GM12878 (cell line): ENCODE results near the gene DGLUCY. TPM values are rescaled to one million over a fixed set of nuclear protein-coding genes. Genes with fewer than 3 reads are reported as not detected.

ENCODE experiments used
- ATAC-seq: fragments of 200-7000 bp; cut with Tn5 transposase; 3 replicates; pipeline ENCODE4 v1.9.1; 2020; ENCODE audit warnings: mild to moderate bottlenecking, moderate library complexity
- BruUV-seq: library from RNA; stranded (reverse); fragments of 400-500 nt; replicated peaks from 2 replicates; lab custom pipeline; 2021; lab: Mats Ljungman, UMichigan
- CTCF ChIA-PET: fragments of 300-600 bp; sonication (Branson Sonifier 250); formaldehyde crosslinking; extraction: SDS; loops from one replicate; lab custom pipeline; 2021; ENCODE audit warnings: inconsistent platforms; lab: Yijun Ruan, JAX
- POLR2A ChIA-PET: fragments of 350-600 bp; formaldehyde crosslinking; extraction: SDS; loops from one replicate; lab custom pipeline; 2021; ENCODE audit warnings: inconsistent platforms; lab: Charles Lee
- RAD21 ChIA-PET: fragments of 300-600 bp; sonication (Branson Sonifier 250); formaldehyde crosslinking; loops from one replicate; lab custom pipeline; 2023; ENCODE audit warnings: antibody characterized with exemption; ENCODE audit not compliant: unreplicated experiment; lab: Charles Lee
- SMC1A ChIA-PET: fragments of 300-600 bp; sonication (Branson Sonifier 250); formaldehyde crosslinking; loops from one replicate; lab custom pipeline; 2023; ENCODE audit not compliant: unreplicated experiment, uncharacterized antibody; lab: Charles Lee
- DNase-seq: peaks from one replicate; pipeline ENCODE4 v3.0.0-alpha.2; 2011; ENCODE audit warnings: low read depth, low spot score
- FAIRE-seq: peaks from 3 replicates; lab custom pipeline; 2011; peaks lifted over from hg19 to GRCh38; lab: Jason Lieb, UNC
- H2AFZ ChIP-seq: 2 replicates; pipeline ENCODE4 v1.6.0; 2011; ENCODE audit warnings: low read depth, low read length, control low read depth; ENCODE audit not compliant: control insufficient read depth
- H3K27ac ChIP-seq: 2 replicates; pipeline ENCODE4 v1.5.1; 2011; ENCODE audit warnings: control low read depth; ENCODE audit not compliant: control insufficient read depth, insufficient read depth
- H3K27me3 ChIP-seq, 2 experiments: replicated peaks in 1 of 2; 2 replicates each; pipeline versions ENCODE4 v1.6.0 to v1.6.1; 2011; ENCODE audit warnings: low read length in 1 of 2; ENCODE audit not compliant: control insufficient read depth in 2 of 2, insufficient read depth in 2 of 2
- H3K36me3 ChIP-seq, 2 experiments: 2 replicates each; pipeline ENCODE4 v1.5.1; 2011; ENCODE audit warnings: low read length in 1 of 2; ENCODE audit not compliant: control insufficient read depth in 2 of 2, insufficient read depth in 2 of 2
- H3K4me1 ChIP-seq: 2 replicates; pipeline ENCODE4 v1.6.1; 2011; ENCODE audit warnings: mild to moderate bottlenecking, low read length, moderate library complexity, mixed read lengths; ENCODE audit not compliant: control insufficient read depth, insufficient read depth
- H3K4me2 ChIP-seq: 2 replicates; pipeline ENCODE4 v1.6.0; 2011; ENCODE audit warnings: control low read depth; ENCODE audit not compliant: control insufficient read depth, insufficient read depth
- H3K4me3 ChIP-seq: fragments of 200-600 bp; sonication (generic); 2 replicates; pipeline ENCODE4 v1.5.1; 2016
- H3K79me2 ChIP-seq: 2 replicates; pipeline ENCODE4 v1.6.0; 2011; ENCODE audit warnings: low read length; ENCODE audit not compliant: control insufficient read depth, insufficient read depth
- H3K9ac ChIP-seq: 2 replicates; pipeline ENCODE4 v1.8.0; 2011; ENCODE audit warnings: low read length, control low read depth, mixed read lengths; ENCODE audit not compliant: control insufficient read depth, insufficient read depth
- H3K9me3 ChIP-seq: replicated peaks from 3 replicates; pipeline ENCODE4 v1.5.1; 2011; ENCODE audit warnings: mild to moderate bottlenecking, low read length; ENCODE audit not compliant: control insufficient read depth, insufficient read depth
- H4K20me1 ChIP-seq: 2 replicates; pipeline ENCODE4 v1.6.0; 2011; ENCODE audit not compliant: control insufficient read depth, insufficient read depth
- ATF2 ChIP-seq: IDR thresholded peaks from 2 replicates; pipeline ENCODE4 v1.6.1; 2012; ENCODE audit warnings: low read length, inconsistent platforms
- CBX3 ChIP-seq: fragments of 200-600 bp; sonication (generic); IDR thresholded peaks from 2 replicates; pipeline ENCODE4 v1.6.1; 2016; ENCODE audit warnings: low read depth, borderline replicate concordance
- EP300 ChIP-seq, 2 experiments: fragments of 150-350 bp in 1 of 2; IDR thresholded peaks; 2 replicates each; pipeline ENCODE4 v1.6.1; 2011 to 2012; ENCODE audit warnings: low read depth in 2 of 2, low read length in 2 of 2, borderline replicate concordance in 1 of 2, improper control_type of control experiment in 1 of 2, inconsistent platforms in 1 of 2; ENCODE audit not compliant: control insufficient read depth in 1 of 2
- KLF5 ChIP-seq: fragments of 450-650 bp; IDR thresholded peaks from 2 replicates; pipeline ENCODE4 v1.6.1; 2014; ENCODE audit warnings: mild to moderate bottlenecking; ENCODE audit not compliant: partially characterized antibody
- MYB ChIP-seq: fragments of 150-350 bp; IDR thresholded peaks from 2 replicates; pipeline ENCODE4 v1.6.1; 2014; ENCODE audit warnings: mild to moderate bottlenecking, low read depth, low read length, borderline replicate concordance
- NFYA ChIP-seq: IDR thresholded peaks from 2 replicates; pipeline ENCODE4 v1.6.1; 2011; ENCODE audit warnings: low read depth, mild to moderate bottlenecking, low read length, improper control_type of control experiment, borderline replicate concordance
- NR2C2 ChIP-seq: IDR thresholded peaks from 2 replicates; pipeline ENCODE4 v1.6.1; 2011; ENCODE audit warnings: borderline replicate concordance, low read depth; ENCODE audit not compliant: control insufficient read depth, insufficient read length
- PBX3 ChIP-seq: IDR thresholded peaks from 2 replicates; pipeline ENCODE4 v1.6.1; 2011; ENCODE audit warnings: mild to moderate bottlenecking, low read depth, low read length, moderate library complexity; ENCODE audit not compliant: insufficient replicate concordance
- PML ChIP-seq: IDR thresholded peaks from 2 replicates; pipeline ENCODE4 v1.6.1; 2012; ENCODE audit warnings: low read length, inconsistent platforms
- POLR2AphosphoS2 ChIP-seq: IDR thresholded peaks from 2 replicates; pipeline ENCODE4 v1.6.1; 2011; ENCODE audit warnings: low read depth, mild to moderate bottlenecking, low read length, improper control_type of control experiment, moderate library complexity
- SMARCA5 ChIP-seq: fragments of 450-650 bp; IDR thresholded peaks from 2 replicates; pipeline ENCODE4 v1.6.1; 2017; ENCODE audit warnings: mild to moderate bottlenecking
- STAT3 ChIP-seq: IDR thresholded peaks from 2 replicates; pipeline ENCODE4 v1.6.1; 2011; ENCODE audit warnings: low read depth, low read length, improper control_type of control experiment
- TAF1 ChIP-seq: IDR thresholded peaks from 2 replicates; pipeline ENCODE4 v1.6.1; 2011; ENCODE audit warnings: mild to moderate bottlenecking, low read depth, low read length, borderline replicate concordance
- ZBTB11 ChIP-seq: fragments of 450-650 bp; formaldehyde crosslinking; IDR thresholded peaks from 2 replicates; pipeline ENCODE4 v1.5.0; 2022; ENCODE audit warnings: mild to moderate bottlenecking, missing genetic modification characterization
- WGBS: methylation state at CpG from one replicate; pipeline ENCODE4 v1.1.6; 2016; ENCODE audit warnings: low lambda C conversion rate; ENCODE audit not compliant: insufficient replicate concordance, insufficient coverage; ENCODE audit errors: missing lambda C conversion rate; 5-methylcytosine and 5-hydroxymethylcytosine counted together
- in situ Hi-C: fragments of 300-500 bp; cut with MboI; formaldehyde crosslinking; loops from 9 replicates; pipeline ENCODE4 v1.14.3; 2018; ENCODE audit warnings: mixed read lengths
- intact Hi-C: fragments of 100-400 bp; cut with micrococcal nuclease; formaldehyde crosslinking; loops from one replicate; pipeline ENCODE4 v1.14.2; 2022; ENCODE audit not compliant: unreplicated experiment
- polyA plus RNA-seq, 11 experiments: library from polyadenylated mRNA; depleted of rRNA in 4 of 11; unstranded in 6 of 11; stranded (reverse) in 5 of 11; fragments of >200 nt; fragmentation: Nextera tagmentation in 4 of 11; fragmentation: Illumina TruSeq in 1 of 11; extraction: Ambion mirVana in 4 of 11; extraction: Trizol in 1 of 11; gene quantifications; 1 replicate in 1 of 11; 2 replicates in 10 of 11; pipeline versions ENCODE4 v1.2.1 to v1.2.3, GENCODE V29; 2011 to 2016; ENCODE audit warnings: inconsistent platforms in 2 of 11, missing spikeins in 2 of 11, low read depth in 1 of 11
- total RNA-seq, 4 experiments: library from RNA; depleted of rRNA in 3 of 4; stranded (reverse); fragments of >200 nt in 3 of 4; fragmentation: Illumina TruSeq in 1 of 4; extraction: Trizol in 1 of 4; gene quantifications; 2 replicates each; pipeline versions ENCODE4 v1.2.1 to v1.2.3, GENCODE V29; 2013 to 2021
- TF ChIP-seq, protein P1 (sequence below): fragments of 450-650 bp; IDR thresholded peaks from 2 replicates; pipeline ENCODE4 v1.6.1; 2016; ENCODE audit warnings: mild to moderate bottlenecking

The DGLUCY gene
- total and polyA plus RNA-seq, 10 of the 15 experiments (the other 5 are each of a cell fraction or from before 2014, with no cell fraction given): 15.0 to 70.3 (median 55.1) TPM

GRCh38 chr14:91265404-91265803, 151.5 kb downstream of the DGLUCY start:
- Histone ChIP-seq H3K79me2 (no peaks in the 10 kb centered on the region), H2AFZ (no peak overlapping the region), H4K20me1 (no peaks in the 10 kb centered on the region), H3K9ac (no peak overlapping the region), H3K27ac (no peak overlapping the region), H3K36me3 (peaks cover 0 to 1% of the 10 kb centered on the region in 2 experiments; a peak in 1 of 4 replicates), H3K27me3 (peaks cover 0 to 4% of the 10 kb centered on the region in 2 experiments; a peak in 1 of 4 replicates), H3K4me2 (no peak overlapping the region), H3K9me3 (no peaks in the 10 kb centered on the region), H3K4me1 (no peaks in the 10 kb centered on the region), H3K4me3 (no peak overlapping the region)
- RAD21 ChIA-PET: no interaction called here
- SMC1A ChIA-PET: interaction anchor here (0.8 to 1.7 kb wide), 3 partner anchors 15 to 39 kb away, joined by 3 to 5 read pairs (median 5); no protein-coding TSS in a partner anchor
- ATAC-seq (no peak), FAIRE-seq (no peak), DNase-seq (no peak)
- BruUV-seq: no TSS peak
- WGBS: 80% methylated on average over 7 of the region's 7 CpGs
- TF ChIP-seq TAF1 (no peak), ATF2 (no peak), PML (no peak), SMARCA5 (no peak), POLR2AphosphoS2 (no peak), ZBTB11 (no peak), PBX3 (no peak), STAT3 (no peak), MYB (no peak), KLF5 (no peak), NR2C2 (no peak), EP300 (IDR thresholded peaks at IDR 0.05; ENCODE audit: borderline replicate concordance in 1 of 2, control insufficient read depth in 1 of 2, low read depth in 2 of 2, low read length in 2 of 2) (no peak), CBX3 (no peak), NFYA (no peak)
- TF ChIP-seq, protein P1, sequence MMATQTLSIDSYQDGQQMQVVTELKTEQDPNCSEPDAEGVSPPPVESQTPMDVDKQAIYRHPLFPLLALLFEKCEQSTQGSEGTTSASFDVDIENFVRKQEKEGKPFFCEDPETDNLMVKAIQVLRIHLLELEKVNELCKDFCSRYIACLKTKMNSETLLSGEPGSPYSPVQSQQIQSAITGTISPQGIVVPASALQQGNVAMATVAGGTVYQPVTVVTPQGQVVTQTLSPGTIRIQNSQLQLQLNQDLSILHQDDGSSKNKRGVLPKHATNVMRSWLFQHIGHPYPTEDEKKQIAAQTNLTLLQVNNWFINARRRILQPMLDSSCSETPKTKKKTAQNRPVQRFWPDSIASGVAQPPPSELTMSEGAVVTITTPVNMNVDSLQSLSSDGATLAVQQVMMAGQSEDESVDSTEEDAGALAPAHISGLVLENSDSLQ: no peak
- CTCF ChIA-PET: interaction anchor here (2.8 kb wide), 1 partner anchor 88 kb away, joined by 10 read pairs; no protein-coding TSS in a partner anchor
- intact Hi-C loops: no loop called here
- in situ Hi-C loops: no loop called here
- POLR2A ChIA-PET: no interaction called here
